GM19099 (cell line): ENCODE measurements around the gene ANKLE2.

Experiments
- POLR2A ChIP-seq: IDR thresholded peaks from 3 replicates; pipeline ENCODE4 v1.6.1; 2011; ENCODE audit warnings: low read depth; ENCODE audit not compliant: insufficient read length; ENCODE audit errors: extremely low read depth

The ANKLE2 gene

GRCh38 chr12:132719141-132719953, 42.3 kb downstream of the ANKLE2 start:
- no peak for TF ChIP-seq POLR2A

DNA sequence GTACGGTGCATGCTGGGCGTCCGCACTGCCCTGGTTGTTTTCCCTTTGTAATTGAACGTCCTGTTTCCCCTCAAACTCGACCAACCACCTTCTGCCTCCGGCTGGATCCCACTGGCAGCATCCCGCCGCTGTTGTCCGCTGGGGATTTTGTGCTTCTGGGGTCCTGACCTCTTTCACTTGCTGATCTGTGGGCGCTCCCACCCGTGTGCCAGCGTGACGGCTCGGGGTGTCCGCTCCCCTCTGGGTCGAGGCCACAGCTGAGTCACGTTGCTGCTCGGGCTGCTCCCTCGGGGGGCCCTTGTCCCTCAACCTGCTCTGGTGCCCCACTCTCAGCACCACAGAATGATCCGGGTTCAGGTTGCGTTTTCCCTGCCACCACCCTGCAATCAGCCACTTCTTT, 43.0 kb downstream of the ANKLE2 start:
- no peak for TF ChIP-seq POLR2A

GRCh38 chr12:132717531-132718387, 43.9 kb downstream of the ANKLE2 start:
- TF ChIP-seq POLR2A: no peak

GRCh38 chr12:132717011-132717410, 44.6 kb downstream of the ANKLE2 start:
- no peak for TF ChIP-seq POLR2A

DNA sequence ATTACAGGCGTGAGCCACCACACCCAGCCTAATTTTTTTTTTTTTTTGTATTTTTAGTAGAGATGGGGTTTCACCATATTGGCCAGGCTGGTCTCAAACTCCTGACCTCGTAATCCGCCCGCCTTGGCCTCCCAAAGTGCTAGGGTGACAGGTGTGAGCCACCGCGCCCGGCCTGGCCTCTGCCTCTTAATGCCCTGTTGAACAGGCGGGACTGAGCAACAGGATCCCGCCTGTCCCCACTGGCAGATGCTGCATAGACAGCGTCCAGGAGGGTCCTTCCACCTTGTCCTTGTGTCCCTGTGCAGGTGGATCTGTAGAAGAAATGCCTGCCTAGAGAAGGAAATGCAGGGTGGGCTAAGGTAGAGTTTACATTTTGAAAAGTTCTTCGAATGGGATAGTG, 45.3 kb downstream of the ANKLE2 start:
- no peak for TF ChIP-seq POLR2A

- no peak for TF ChIP-seq POLR2A
Observed at GRCh38 chr12:132715874-132716273, 45.8 kb downstream of the ANKLE2 start.

DNA sequence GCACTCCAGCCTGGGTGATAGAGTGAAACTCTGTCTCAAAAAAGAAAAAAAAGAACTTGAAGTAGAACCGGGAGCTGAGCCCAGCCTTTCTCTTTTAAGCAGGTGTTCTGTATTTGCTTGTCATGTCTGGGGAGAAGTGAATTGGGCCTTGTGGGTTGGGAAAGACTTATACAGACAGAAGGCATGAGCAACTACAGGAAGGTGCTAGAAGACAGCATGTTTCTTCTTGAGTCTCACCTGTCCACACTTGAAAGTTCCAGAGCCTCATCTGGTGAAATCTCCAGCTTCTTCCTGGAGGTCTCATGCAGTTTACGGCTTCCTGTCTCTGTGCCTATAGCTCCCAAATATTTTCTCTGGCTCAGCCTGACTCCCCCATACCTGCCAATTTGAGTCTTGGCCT, 48.5 kb downstream of the ANKLE2 start:
- TF ChIP-seq POLR2A: no peak

DNA sequence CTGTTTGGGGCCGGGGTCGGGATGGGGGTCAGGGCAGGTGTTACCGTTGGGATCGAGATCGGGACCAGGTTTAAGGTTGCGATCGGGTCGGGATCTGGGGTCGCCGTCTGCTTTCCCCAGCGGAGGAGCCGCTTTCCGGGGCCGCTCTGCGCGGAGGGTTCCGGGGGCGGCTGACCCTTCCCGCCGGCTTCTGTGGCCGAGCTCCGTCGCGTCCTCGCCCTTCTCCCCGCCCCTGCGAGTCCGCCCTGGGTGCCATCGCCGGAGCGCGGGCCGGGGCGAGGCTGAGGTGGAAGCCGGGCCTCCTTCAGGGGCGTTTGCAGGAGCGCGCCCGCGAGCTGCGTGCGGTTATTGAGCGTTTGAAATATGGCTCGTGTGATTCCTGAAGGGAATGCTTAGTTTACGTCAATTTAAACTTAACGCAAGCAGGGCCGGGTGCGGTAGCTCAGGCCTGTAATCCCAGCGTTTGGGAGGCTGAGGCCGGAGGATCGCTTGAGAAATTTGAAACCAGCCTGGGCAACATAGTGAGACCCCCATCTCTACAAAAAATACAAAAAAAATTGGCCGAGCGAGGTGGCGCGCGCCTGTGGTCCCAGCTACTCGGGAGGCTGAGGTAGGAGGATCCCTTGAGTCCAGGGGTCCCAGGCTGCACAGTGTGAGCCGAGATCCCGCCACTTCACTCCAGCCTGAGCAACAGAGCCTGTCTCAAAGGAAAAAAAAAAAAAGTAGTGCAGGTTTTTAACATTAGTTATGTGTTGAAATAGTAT, 50.4 kb downstream of the ANKLE2 start:
- TF ChIP-seq POLR2A: no peak

GRCh38 chr12:132710405-132711079, 51.1 kb downstream of the ANKLE2 start, which contains the start of gene PGAM5:
Gene PGAM5, plus strand, starts transcription at chr12:132710842. Its CDS starts 35 bp downstream, at chr12:132710877.
- TF ChIP-seq POLR2A: peak; percentile 92

- no peak for TF ChIP-seq POLR2A
Observed at GRCh38 chr12:132710043-132710404, 51.6 kb downstream of the ANKLE2 start.

DNA sequence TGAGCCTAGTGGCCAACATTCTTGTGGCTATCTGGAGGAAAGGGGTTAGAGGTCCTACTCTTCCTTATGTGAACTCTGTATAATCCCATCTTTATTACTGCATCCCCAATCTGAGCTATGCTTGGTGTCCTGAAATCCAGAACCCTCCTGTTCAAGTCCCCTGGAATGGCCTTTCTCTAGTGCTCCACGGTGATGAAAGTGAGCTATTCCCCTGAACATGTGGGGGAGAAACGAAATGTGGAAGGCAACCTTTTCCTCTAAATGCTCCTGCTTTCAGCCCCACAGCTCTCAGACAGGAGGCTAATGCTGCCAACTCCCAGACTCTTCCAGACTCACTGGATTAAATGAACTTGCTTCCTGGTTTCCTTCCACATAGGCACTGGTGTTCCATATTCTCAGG, 53.5 kb downstream of the ANKLE2 start:
- no peak for TF ChIP-seq POLR2A

DNA sequence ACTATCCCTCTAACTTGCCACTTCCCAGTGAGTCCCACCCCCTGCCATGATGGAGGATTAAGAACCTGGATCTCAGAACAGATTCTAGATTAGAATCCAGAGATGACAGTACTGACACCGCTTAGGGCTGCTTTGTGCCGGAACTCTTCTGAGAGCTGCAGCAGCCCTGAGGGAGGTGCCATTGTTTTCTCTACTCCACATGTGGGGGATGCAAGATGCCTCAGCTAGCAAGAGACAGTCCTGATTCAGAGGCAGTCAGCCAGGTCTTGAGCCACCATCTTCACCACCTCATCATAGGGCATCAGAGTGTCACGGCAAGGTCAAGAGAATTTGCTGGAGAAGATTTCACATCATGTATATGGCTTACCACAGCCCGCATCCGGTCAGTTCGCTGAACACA, 54.4 kb downstream of the ANKLE2 start:
- TF ChIP-seq POLR2A: no peak

DNA sequence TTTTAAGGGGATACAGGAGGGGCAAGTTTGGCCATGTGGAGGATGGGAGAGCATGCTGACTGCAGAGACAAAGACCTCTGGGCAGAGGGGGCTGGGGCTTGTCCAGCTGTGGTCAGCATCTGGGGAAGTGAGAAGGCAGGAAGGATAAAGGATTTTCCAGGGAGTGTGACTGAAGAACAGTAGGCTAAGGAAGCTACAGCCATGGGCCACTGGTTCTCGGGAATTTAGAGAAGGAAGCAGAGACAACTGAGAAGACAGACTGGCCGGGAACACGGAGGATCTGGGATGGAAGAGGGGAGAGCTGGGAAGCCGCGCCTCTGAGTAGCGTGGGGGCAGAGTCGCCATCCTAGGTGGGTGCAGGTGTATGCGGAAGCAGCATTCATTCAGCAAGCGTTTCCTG, 58.0 kb downstream of the ANKLE2 start:
- no peak for TF ChIP-seq POLR2A

- TF ChIP-seq POLR2A: no peak
Observed at GRCh38 chr12:132702640-132703039, 59.0 kb downstream of the ANKLE2 start.
